GM23338 (cell line): ENCODE data around the gene EVX1. TPM values are rescaled to one million over a fixed set of nuclear protein-coding genes. Genes with fewer than 3 reads are reported as not detected.

Experiments used
- ATAC-seq: fragments of 200-7000 bp; cut with Tn5 transposase; 3 replicates; pipeline ENCODE4 v1.9.1; 2020
- DNase-seq: peaks from one replicate; pipeline ENCODE4 v3.0.0-alpha.2; 2015; ENCODE audit warnings: low spot score
- H2AFZ ChIP-seq: fragments of 200-600 bp; sonication (generic); 2 replicates; pipeline ENCODE4 v1.8.0; 2016; ENCODE audit warnings: antibody characterized with exemption, mild to moderate bottlenecking, moderate library complexity
- H3F3A ChIP-seq: fragments of 200-600 bp; sonication (generic); replicated peaks from 2 replicates; pipeline ENCODE4 v1.8.0; 2017; ENCODE audit warnings: antibody characterized with exemption, mixed run types, low read depth
- H3K27ac ChIP-seq: fragments of 200-600 bp; sonication (generic); 2 replicates; pipeline ENCODE4 v1.6.1; 2016; ENCODE audit warnings: low read depth
- H3K27me3 ChIP-seq: fragments of 200-600 bp; sonication (generic); 2 replicates; pipeline ENCODE4 v1.8.0; 2016; ENCODE audit warnings: mild to moderate bottlenecking, mixed run types, moderate library complexity; ENCODE audit not compliant: insufficient read depth
- H3K36me3 ChIP-seq: fragments of 200-600 bp; sonication (generic); 2 replicates; pipeline ENCODE4 v1.8.0; 2016; ENCODE audit warnings: mild to moderate bottlenecking; ENCODE audit not compliant: insufficient read depth
- H3K4me1 ChIP-seq: fragments of 200-600 bp; sonication (generic); 2 replicates; pipeline ENCODE4 v1.8.0; 2016; ENCODE audit warnings: mild to moderate bottlenecking, moderate library complexity; ENCODE audit not compliant: insufficient read depth
- H3K4me2 ChIP-seq: fragments of 200-600 bp; sonication (generic); 2 replicates; pipeline ENCODE4 v1.7.1; 2017; ENCODE audit warnings: mixed run types
- H3K4me3 ChIP-seq: fragments of 200-600 bp; sonication (generic); 2 replicates; pipeline ENCODE4 v1.6.1; 2016; ENCODE audit warnings: mixed run types
- H3K79me2 ChIP-seq: fragments of 200-600 bp; sonication (generic); replicated peaks from 2 replicates; pipeline ENCODE4 v1.8.0; 2017; ENCODE audit warnings: mild to moderate bottlenecking; ENCODE audit not compliant: insufficient read depth
- H3K9me2 ChIP-seq: fragments of 200-600 bp; sonication (generic); 2 replicates; pipeline ENCODE4 v1.8.0; 2017; ENCODE audit not compliant: insufficient read depth
- H4K20me1 ChIP-seq: fragments of 200-600 bp; sonication (generic); replicated peaks from 2 replicates; pipeline ENCODE4 v1.8.0; 2017; ENCODE audit warnings: mild to moderate bottlenecking; ENCODE audit not compliant: insufficient read depth
- H3K27ac Mint-ChIP-seq: 2 replicates; pipeline ENCODE4 v1.8.0; 2020; ENCODE audit warnings: inconsistent platforms, mild to moderate bottlenecking, moderate library complexity, mixed read lengths
- H3K27me3 Mint-ChIP-seq: 3 replicates; pipeline ENCODE4 v1.8.0; 2022; ENCODE audit warnings: low read depth, mild to moderate bottlenecking, moderate library complexity, mixed read lengths, inconsistent platforms; ENCODE audit not compliant: insufficient read depth, poor library complexity
- H3K36me3 Mint-ChIP-seq: 3 replicates; pipeline ENCODE4 v1.8.0; 2021; ENCODE audit warnings: low read depth, mild to moderate bottlenecking, inconsistent platforms, moderate library complexity, mixed read lengths
- H3K4me1 Mint-ChIP-seq: 3 replicates; pipeline ENCODE4 v1.8.0; 2020; ENCODE audit warnings: mild to moderate bottlenecking, inconsistent platforms, mixed read lengths
- H3K4me3 Mint-ChIP-seq: 3 replicates; pipeline ENCODE4 v1.8.0; 2021; ENCODE audit warnings: moderate library complexity, mild to moderate bottlenecking, inconsistent platforms, mixed read lengths
- H3K9me3 Mint-ChIP-seq: 3 replicates; pipeline ENCODE4 v1.8.0; 2020; ENCODE audit warnings: moderate library complexity, mild to moderate bottlenecking, inconsistent platforms, mixed read lengths
- CTCF ChIP-seq, 2 experiments: fragments of 200-600 bp in 1 of 2; sonication (generic) in 1 of 2; conservative IDR thresholded peaks; 2 replicates each; pipeline versions ENCODE4 v1.5.1 to v1.6.1; 2016 to 2017; ENCODE audit warnings: antibody characterized with exemption in 2 of 2, low read depth in 2 of 2, mild to moderate bottlenecking in 2 of 2, moderate library complexity in 1 of 2
- ETS1 ChIP-seq: IDR thresholded peaks from 2 replicates; pipeline ENCODE4 v1.6.1; 2016; ENCODE audit warnings: antibody characterized with exemption
- STAT1 ChIP-seq: IDR thresholded peaks from one replicate; pipeline ENCODE4 v1.6.1; 2016; ENCODE audit warnings: antibody characterized with exemption; ENCODE audit not compliant: unreplicated experiment
- ZNF114 ChIP-seq: fragments of 250-450 bp; sonication (Bioruptor Pico); IDR thresholded peaks from 2 replicates; pipeline ENCODE4 v1.5.0; 2020; ENCODE audit warnings: mild to moderate bottlenecking, moderate library complexity
- ZNF331 ChIP-seq: fragments of 250-450 bp; sonication (Bioruptor Pico); IDR thresholded peaks from 2 replicates; pipeline ENCODE4 v1.5.0; 2020; ENCODE audit warnings: low read depth, mild to moderate bottlenecking, moderate library complexity
- ZNF462 ChIP-seq: fragments of 250-450 bp; sonication (Bioruptor Pico); IDR thresholded peaks from 2 replicates; pipeline ENCODE4 v1.5.0; 2020; ENCODE audit warnings: mild to moderate bottlenecking, moderate library complexity
- polyA plus RNA-seq: library from polyadenylated mRNA; unstranded; fragments of >200 nt; fragmentation: Nextera tagmentation; extraction: Ambion mirVana; gene quantifications from 2 replicates; pipeline ENCODE4 v1.2.1, GENCODE V29; 2016
- total RNA-seq: library from RNA; depleted of rRNA; stranded (reverse); fragments of >200 nt; shearing (Covaris generic); gene quantifications from 2 replicates; pipeline ENCODE4 v1.2.3, GENCODE V29; 2014

EVX1 gene
- total and polyA plus RNA-seq, 2 experiments from 2014 or later = not detected

DNA sequence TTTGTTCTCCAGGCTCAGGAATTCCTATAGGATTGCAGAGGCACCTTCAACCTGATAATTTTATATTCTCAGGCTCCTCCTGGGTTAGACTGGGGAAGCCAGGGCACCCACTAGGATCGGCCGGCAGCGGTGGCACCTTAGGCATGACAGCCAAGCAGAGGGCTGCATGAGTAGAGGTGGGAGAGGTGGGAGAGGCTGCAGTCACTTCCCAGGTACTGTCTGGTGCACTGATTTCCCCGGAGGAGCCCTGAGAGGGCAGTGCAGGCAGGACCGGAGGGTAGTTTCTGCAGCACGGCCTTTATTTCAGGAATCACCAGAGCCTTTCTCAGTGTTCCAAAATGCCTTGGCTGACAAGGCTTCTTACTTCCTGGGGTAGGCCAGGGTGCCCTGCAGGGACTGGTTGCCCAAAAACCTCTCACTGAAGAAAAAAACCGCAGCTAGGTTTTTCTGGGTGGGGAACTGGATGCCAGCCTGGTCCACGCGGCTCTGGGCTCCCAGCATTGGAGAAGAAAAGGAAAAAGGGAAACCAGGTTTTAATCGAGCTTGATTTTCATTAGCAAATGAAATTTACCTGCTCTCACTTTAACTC is 39.1 kb upstream of the EVX1 start (continued):
- TF ChIP-seq ZNF462 (CRISPR knock-in tag) (no peak), ETS1 (no peak), ZNF331 (CRISPR knock-in tag) (no peak), STAT1 (no peak), ZNF114 (CRISPR knock-in tag) (no peak)

GRCh38 chr7:27203964-27204594 is 38.5 kb upstream of the EVX1 start:
- Histone ChIP-seq H3K27me3 (peaks cover 98% of the 10 kb centered on the region), H3K36me3 (no peaks in the 10 kb centered on the region), H3K27ac (no peak overlapping the region), H4K20me1 (peaks cover 57% of the 10 kb centered on the region), H3F3A (peaks cover 53% of the 10 kb centered on the region), H3K9me2 (no peaks in the 10 kb centered on the region), H3K79me2 (no peaks in the 10 kb centered on the region), H2AFZ (no peak overlapping the region), H3K4me1 (peaks cover 25% of the 10 kb centered on the region; the same call in 1 of the 2 replicates), H3K4me3 (no peak overlapping the region), H3K4me2 (no peak overlapping the region)
- Mint-ChIP-seq H3K9me3 (no peaks in the 10 kb centered on the region; the same call in 2 of the 3 replicates), H3K27ac (no peak overlapping the region), H3K27me3 (peaks cover 95% of the 10 kb centered on the region), H3K36me3 (no peaks in the 10 kb centered on the region), H3K4me3 (no peak overlapping the region; the same call in 2 of the 3 replicates), H3K4me1 (peaks cover 23% of the 10 kb centered on the region)
- ATAC-seq (no peak), DNase-seq (no peak)
- no peak for TF ChIP-seq CTCF (conservative IDR thresholded peaks at IDR 0.05; ENCODE audit: low read depth in 2 of 2)
